Ishikawa (cell line): Measurements from ENCODE around the gene ARL4C.

Experiments
- TAF1 ChIP-seq: IDR thresholded peaks from 2 replicates; pipeline ENCODE4 v1.6.1; 2012; ENCODE audit warnings: low read depth, mild to moderate bottlenecking
- TCF12 ChIP-seq: IDR thresholded peaks from 2 replicates; pipeline ENCODE4 v1.6.1; 2012; ENCODE audit warnings: low read depth

DNA sequence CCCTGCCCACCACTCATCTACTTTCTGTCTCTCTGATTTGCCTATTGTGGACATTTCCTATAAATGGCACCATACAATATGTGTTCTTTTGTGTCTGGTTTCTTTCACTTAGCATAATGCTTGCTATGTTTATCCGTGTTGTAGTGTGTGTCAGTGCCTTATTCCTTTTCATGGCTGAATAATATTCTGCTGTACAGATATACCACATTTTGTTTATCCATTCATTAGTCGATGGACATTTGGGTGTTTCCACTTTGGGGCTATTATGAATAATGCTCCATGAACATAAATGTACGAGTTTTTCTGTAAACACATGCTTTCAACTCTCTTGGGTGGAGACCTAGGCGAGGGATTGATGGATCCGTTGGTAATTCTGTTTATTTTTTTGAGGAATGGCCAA is 15.6 kb downstream of the ARL4C start:
- no peak for TF ChIP-seq TCF12
- no peak for TF ChIP-seq TAF1
